Neutrophil (primary cell): ENCODE data around the gene LY6G5B.

Experiments
- H3K27ac ChIP-seq: fragments of 200-600 bp; sonication (generic); 2 replicates; pipeline ENCODE4 v1.5.1; 2016; ENCODE audit warnings: mild to moderate bottlenecking, moderate library complexity
- H3K27me3 ChIP-seq: fragments of 200-600 bp; sonication (generic); 2 replicates; pipeline ENCODE4 v1.6.0; 2016; ENCODE audit warnings: mild to moderate bottlenecking
- H3K36me3 ChIP-seq: fragments of 200-600 bp; sonication (generic); 2 replicates; pipeline ENCODE4 v1.5.1; 2017
- H3K4me1 ChIP-seq, 2 experiments: fragments of 200-600 bp in 1 of 2; sonication (generic) in 1 of 2; 1 replicate in 1 of 2; 2 replicates in 1 of 2; pipeline versions ENCODE4 v1.5.1 to v1.6.1; 2013 to 2016; ENCODE audit warnings: low read depth in 1 of 2, low read length in 1 of 2, mild to moderate bottlenecking in 1 of 2, moderate library complexity in 1 of 2; ENCODE audit not compliant: control insufficient read depth in 1 of 2, insufficient read depth in 1 of 2
- H3K4me3 ChIP-seq, 2 experiments: fragments of 200-600 bp in 1 of 2; sonication (generic) in 1 of 2; 1 replicate in 1 of 2; 2 replicates in 1 of 2; pipeline ENCODE4 v1.5.1; 2013 to 2016; ENCODE audit warnings: low read depth in 1 of 2, low read length in 1 of 2, mild to moderate bottlenecking in 1 of 2, moderate library complexity in 1 of 2
- H3K9me3 ChIP-seq: fragments of 200-600 bp; sonication (generic); 2 replicates; pipeline ENCODE4 v1.5.1; 2016
- TF ChIP-seq, protein P1 (sequence below): fragments of 200-600 bp; sonication (generic); IDR thresholded peaks from 2 replicates; pipeline ENCODE4 v1.5.1; 2016; ENCODE audit warnings: antibody characterized with exemption

The LY6G5B gene

DNA sequence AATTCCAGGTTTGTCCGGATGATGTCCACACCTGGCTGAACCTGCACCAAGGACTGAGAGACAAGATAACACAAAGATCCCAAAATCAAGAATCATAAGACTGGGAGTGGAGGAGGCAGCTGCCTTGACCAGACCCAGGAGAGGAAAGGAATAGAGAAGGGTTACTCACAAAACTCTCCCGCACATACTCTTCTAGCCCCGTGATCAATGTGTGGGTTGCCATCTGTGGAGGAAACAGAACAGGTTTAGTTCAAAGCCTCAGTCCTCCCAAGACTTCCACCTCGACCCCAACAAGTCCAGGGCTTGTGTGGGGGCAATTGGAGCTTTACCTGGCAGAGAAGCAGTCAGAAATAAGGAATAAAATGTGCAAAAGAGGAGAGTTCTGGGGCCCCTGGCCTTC is 28.4 kb upstream of the LY6G5B start:
- H3K27ac ChIP-seq: peak overlapping the region; percentile 13
- no peak overlapping the region for H3K4me3 ChIP-seq
- peaks cover 4% of the 10 kb centered on the region for H3K9me3 ChIP-seq
- peaks cover 99% of the 10 kb centered on the region for H3K36me3 ChIP-seq
- H3K4me1 ChIP-seq: no peaks in the 10 kb centered on the region
- H3K27me3 ChIP-seq: no peaks in the 10 kb centered on the region
- TF ChIP-seq, protein P1, sequence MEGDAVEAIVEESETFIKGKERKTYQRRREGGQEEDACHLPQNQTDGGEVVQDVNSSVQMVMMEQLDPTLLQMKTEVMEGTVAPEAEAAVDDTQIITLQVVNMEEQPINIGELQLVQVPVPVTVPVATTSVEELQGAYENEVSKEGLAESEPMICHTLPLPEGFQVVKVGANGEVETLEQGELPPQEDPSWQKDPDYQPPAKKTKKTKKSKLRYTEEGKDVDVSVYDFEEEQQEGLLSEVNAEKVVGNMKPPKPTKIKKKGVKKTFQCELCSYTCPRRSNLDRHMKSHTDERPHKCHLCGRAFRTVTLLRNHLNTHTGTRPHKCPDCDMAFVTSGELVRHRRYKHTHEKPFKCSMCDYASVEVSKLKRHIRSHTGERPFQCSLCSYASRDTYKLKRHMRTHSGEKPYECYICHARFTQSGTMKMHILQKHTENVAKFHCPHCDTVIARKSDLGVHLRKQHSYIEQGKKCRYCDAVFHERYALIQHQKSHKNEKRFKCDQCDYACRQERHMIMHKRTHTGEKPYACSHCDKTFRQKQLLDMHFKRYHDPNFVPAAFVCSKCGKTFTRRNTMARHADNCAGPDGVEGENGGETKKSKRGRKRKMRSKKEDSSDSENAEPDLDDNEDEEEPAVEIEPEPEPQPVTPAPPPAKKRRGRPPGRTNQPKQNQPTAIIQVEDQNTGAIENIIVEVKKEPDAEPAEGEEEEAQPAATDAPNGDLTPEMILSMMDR: no peak

GRCh38 chr6:31642798-31643570 is 26.8 kb upstream of the LY6G5B start:
- Histone ChIP-seq H3K27ac (no peak overlapping the region), H3K9me3 (no peaks in the 10 kb centered on the region), H3K27me3 (no peaks in the 10 kb centered on the region), H3K4me3 (no peak overlapping the region), H3K4me1 (no peaks in the 10 kb centered on the region), H3K36me3 (peaks cover 98% of the 10 kb centered on the region)
- TF ChIP-seq, protein P1: no peak

- no peaks in the 10 kb centered on the region for H3K9me3 ChIP-seq
- H3K27me3 ChIP-seq: no peaks in the 10 kb centered on the region
- H3K4me1 ChIP-seq: no peaks in the 10 kb centered on the region
- no peak overlapping the region for H3K27ac ChIP-seq
- peaks cover 98% of the 10 kb centered on the region for H3K36me3 ChIP-seq
- no peak overlapping the region for H3K4me3 ChIP-seq
- TF ChIP-seq, protein P1: no peak
Observed at GRCh38 chr6:31643818-31644454, 25.8 kb upstream of the LY6G5B start.

GRCh38 chr6:31645325-31645724 is 24.5 kb upstream of the LY6G5B start:
- TF ChIP-seq, protein P1: no peak

GRCh38 chr6:31651602-31652191 is 18.1 kb upstream of the LY6G5B start:
- no peaks in the 10 kb centered on the region for H3K27me3 ChIP-seq
- peak overlapping the region; percentile 100 for H3K27ac ChIP-seq
- peaks cover 51% of the 10 kb centered on the region for H3K36me3 ChIP-seq
- peaks cover 28 to 32% of the 10 kb centered on the region in 2 experiments for H3K4me1 ChIP-seq
- H3K9me3 ChIP-seq: no peaks in the 10 kb centered on the region
- H3K4me3 ChIP-seq: peak overlapping the region; percentile 85 to 93
- TF ChIP-seq, protein P1: no peak

More at GRCh38 chr6:31645325-31645724, 24.5 kb upstream of the LY6G5B start:
- no peaks in the 10 kb centered on the region for H3K27me3 ChIP-seq
- H3K27ac ChIP-seq: no peak overlapping the region
- H3K36me3 ChIP-seq: peaks cover 93% of the 10 kb centered on the region
- no peaks in the 10 kb centered on the region for H3K4me1 ChIP-seq
- H3K4me3 ChIP-seq: no peak overlapping the region
- no peaks in the 10 kb centered on the region for H3K9me3 ChIP-seq
